K562 (cell line): ENCODE measurements around the gene ZNF335. TPM values are rescaled to one million over a fixed set of nuclear protein-coding genes. Genes with fewer than 3 reads are reported as not detected.

ENCODE experiments used
- ATF1 ChIP-seq, 2 experiments: fragments of 450-650 bp in 1 of 2; IDR thresholded peaks; 2 replicates each; pipeline ENCODE4 v1.6.1; 2016; ENCODE audit warnings: missing compliant biosample characterization in 1 of 2, missing genetic modification characterization in 1 of 2
- DIDO1 ChIP-seq: fragments of 450-650 bp; IDR thresholded peaks from 2 replicates; pipeline ENCODE4 v1.6.1; 2016; ENCODE audit warnings: low read depth, missing biosample characterization, missing genetic modification characterization
- PBX2 ChIP-seq, 2 experiments: IDR thresholded peaks in 1 of 2; conservative IDR thresholded peaks in 1 of 2; 2 replicates each; pipeline ENCODE4 v1.6.1; 2016; ENCODE audit warnings: low read depth in 2 of 2, mild to moderate bottlenecking in 1 of 2, missing compliant biosample characterization in 1 of 2, missing genetic modification characterization in 1 of 2, moderate library complexity in 1 of 2
- POLR2A ChIP-seq: fragments of 450-650 bp; conservative IDR thresholded peaks from 2 replicates; pipeline ENCODE4 v1.6.1; 2016
- RBBP5 ChIP-seq: fragments of 200-600 bp; sonication (generic); IDR thresholded peaks from 2 replicates; pipeline ENCODE4 v1.6.1; 2012; ENCODE audit warnings: borderline replicate concordance, mild to moderate bottlenecking, low read length, control low read depth, inconsistent platforms; ENCODE audit not compliant: insufficient read depth, poor library complexity, severe bottlenecking
- RBFOX2 ChIP-seq: fragments of 200-400 bp; formaldehyde crosslinking; IDR thresholded peaks from 2 replicates; pipeline ENCODE4 v1.6.1; 2017; ENCODE audit warnings: low read depth, mild to moderate bottlenecking, low read length, moderate library complexity
- RCOR1 ChIP-seq, 2 experiments: IDR thresholded peaks; 2 replicates each; pipeline ENCODE4 v1.6.1; 2012; ENCODE audit warnings: low read depth in 2 of 2, low read length in 2 of 2, borderline replicate concordance in 1 of 2, improper control_type of control experiment in 1 of 2
- SAFB ChIP-seq: fragments of 200-400 bp; formaldehyde crosslinking; IDR thresholded peaks from 2 replicates; pipeline ENCODE4 v1.6.1; 2017; ENCODE audit warnings: low read depth, low read length, borderline replicate concordance
- YY1 ChIP-seq, 3 experiments: IDR thresholded peaks; 2 replicates each; pipeline ENCODE4 v1.6.1; 2011; ENCODE audit warnings: low read length in 2 of 3, mild to moderate bottlenecking in 2 of 3, moderate library complexity in 2 of 3, borderline replicate concordance in 1 of 3, control low read depth in 1 of 3, low read depth in 1 of 3; ENCODE audit not compliant: insufficient read depth in 3 of 3, insufficient replicate concordance in 2 of 3, control insufficient read depth in 1 of 3, insufficient read length in 1 of 3; ENCODE audit errors: extremely low read depth in 1 of 3
- ZBTB40 ChIP-seq, 2 experiments: fragments of 450-650 bp in 1 of 2; sonication (generic) in 1 of 2; formaldehyde crosslinking in 1 of 2; IDR thresholded peaks; 2 replicates each; pipeline versions ENCODE4 v1.7.1 to v1.9.0; 2016 to 2022; ENCODE audit warnings: inconsistent platforms in 1 of 2, mild to moderate bottlenecking in 1 of 2, missing genetic modification reagents in 1 of 2
- ZNF778 ChIP-seq: fragments of 450-650 bp; formaldehyde crosslinking; IDR thresholded peaks from 2 replicates; pipeline ENCODE4 v1.4.0; 2020; ENCODE audit warnings: mild to moderate bottlenecking, moderate library complexity
- polyA plus RNA-seq, 8 experiments: library from polyadenylated mRNA; depleted of rRNA in 4 of 8; stranded (reverse) in 5 of 8; unstranded in 3 of 8; fragments of >200 nt; fragmentation: Nextera tagmentation in 2 of 8; fragmentation: Illumina TruSeq in 1 of 8; extraction: Ambion mirVana in 2 of 8; extraction: Trizol in 1 of 8; gene quantifications; 2 replicates each; pipeline versions ENCODE4 v1.2.1 to v1.2.3, GENCODE V29; 2011 to 2014; ENCODE audit warnings: inconsistent platforms in 1 of 8, missing spikeins in 1 of 8
- total RNA-seq, 7 experiments: library from RNA; depleted of rRNA in 6 of 7; stranded (reverse); fragments of >200 nt in 6 of 7; fragmentation: Illumina TruSeq in 2 of 7; extraction: Trizol in 2 of 7; gene quantifications; 2 replicates each; pipeline versions ENCODE4 v1.2.1 to v1.2.3, GENCODE V29; 2011 to 2021; ENCODE audit warnings: low replicate concordance in 1 of 7

ZNF335 gene
- total and polyA plus RNA-seq, 9 of the 15 experiments (the other 6 are each of a cell fraction or from before 2014, with no cell fraction given): 0.39 to 16.0 (median 7.6) TPM

GRCh38 chr20:46013829-46014516 lies 42.0 kb upstream of the ZNF335 start (continued):
- TF ChIP-seq ZBTB40 (IDR thresholded peaks at IDR 0.05) (peak; percentile 51; the same call in 1 of the 2 replicates), ZBTB40 (CRISPR knock-in tag; IDR thresholded peaks at IDR 0.05) (no peak), RBFOX2 (peak; percentile 37; the same call in 1 of the 2 replicates), YY1 (IDR thresholded peaks at IDR 0.05; ENCODE audit: borderline replicate concordance in 1 of 3, control insufficient read depth in 1 of 3, extremely low read depth in 1 of 3, insufficient read depth in 3 of 3, insufficient read length in 1 of 3, insufficient replicate concordance in 2 of 3, low read depth in 1 of 3, low read length in 2 of 3) (peak in 1 of 3 experiments; percentile 24), RCOR1 (IDR thresholded peaks at IDR 0.05; ENCODE audit: borderline replicate concordance in 1 of 2, low read depth in 2 of 2, low read length in 2 of 2) (peak in 1 of 2 experiments; percentile 73; a peak in 2 of 4 replicates), ATF1 (CRISPR knock-in tag; IDR thresholded peaks at IDR 0.05) (no peak), ATF1 (tag; IDR thresholded peaks at IDR 0.05) (peak; percentile 69), PBX2 (CRISPR knock-in tag; IDR thresholded peaks at IDR 0.05; ENCODE audit: low read depth) (no peak), PBX2 (tag; conservative IDR thresholded peaks at IDR 0.05; ENCODE audit: low read depth) (0 out of 2 replicates have a peak, but pooled peaks have one; percentile 38), DIDO1 (no peak), SAFB (peak; percentile 38; the same call in 1 of the 2 replicates), POLR2A (no peak), RBBP5 (peak; percentile 37), ZNF778 (CRISPR knock-in tag) (no peak)
